Glomerular visceral epithelial cell (primary cell): ENCODE results near the gene CSF1.

Experiments
- DNase-seq: peaks from one replicate; pipeline ENCODE4 v3.0.0-alpha.2; 2016; ENCODE audit errors: extremely low spot score

CSF1 gene

GRCh38 chr1:109977657-109978378 is 67.2 kb downstream of the CSF1 start:
- no peak for DNase-seq

GRCh38 chr1:109978761-109979488 is 68.3 kb downstream of the CSF1 start:
- no peak for DNase-seq

- peak; percentile 56 for DNase-seq
These were observed 68.9 kb downstream of the CSF1 start for GRCh38 chr1:109979489-109980091.
